WTC11 (cell line): ENCODE results near the gene ACOX3. TPM values are rescaled to one million over a fixed set of nuclear protein-coding genes. Genes with fewer than 3 reads are reported as not detected.

Experiments
- ATAC-seq: fragments of 200-7000 bp; cut with Tn5 transposase; 2 replicates; pipeline ENCODE4 v1.10.0; 2021; ENCODE audit warnings: mild to moderate bottlenecking, moderate library complexity
- CTCF ChIA-PET: fragments of 300-600 bp; sonication (Branson Sonifier 250); formaldehyde crosslinking; loops from one replicate; lab custom pipeline; 2021; ENCODE audit warnings: antibody characterized with exemption; lab: Charles Lee
- POLR2A ChIA-PET: fragments of 350-600 bp; sonication (Branson Sonifier 250); formaldehyde crosslinking; loops from one replicate; lab custom pipeline; 2021; ENCODE audit warnings: antibody characterized with exemption; lab: Charles Lee
- DNase-seq: peaks from one replicate; pipeline ENCODE4 v3.0.0; 2021; ENCODE audit warnings: low spot score
- H3K27ac Mint-ChIP-seq: 2 replicates; pipeline ENCODE4 v1.8.0; 2021; ENCODE audit warnings: mixed read lengths
- H3K27me3 Mint-ChIP-seq: 2 replicates; pipeline ENCODE4 v1.8.0; 2021; ENCODE audit warnings: low read depth, mild to moderate bottlenecking, moderate library complexity, mixed read lengths
- H3K36me3 Mint-ChIP-seq: 2 replicates; pipeline ENCODE4 v1.8.0; 2021; ENCODE audit warnings: mixed read lengths
- H3K4me1 Mint-ChIP-seq: 2 replicates; pipeline ENCODE4 v1.8.0; 2022; ENCODE audit warnings: mixed read lengths
- H3K4me3 Mint-ChIP-seq: 2 replicates; pipeline ENCODE4 v1.8.0; 2021; ENCODE audit warnings: mild to moderate bottlenecking, moderate library complexity, mixed read lengths
- H3K9me3 Mint-ChIP-seq: 2 replicates; pipeline ENCODE4 v1.8.0; 2021; ENCODE audit warnings: mixed read lengths
- CREM ChIP-seq: sonication (generic); formaldehyde crosslinking; IDR thresholded peaks from 2 replicates; pipeline ENCODE4 v1.8.1; 2022; ENCODE audit warnings: mild to moderate bottlenecking, missing genetic modification reagents, moderate library complexity
- FOXK1 ChIP-seq: sonication (generic); formaldehyde crosslinking; IDR thresholded peaks from 2 replicates; pipeline ENCODE4 v1.8.0; 2022; ENCODE audit warnings: mild to moderate bottlenecking, moderate library complexity, missing genetic modification reagents
- JUN ChIP-seq: sonication (generic); formaldehyde crosslinking; IDR thresholded peaks from 2 replicates; pipeline ENCODE4 v1.8.0; 2023; ENCODE audit warnings: mild to moderate bottlenecking, missing genetic modification reagents
- MYBL2 ChIP-seq: sonication (generic); formaldehyde crosslinking; IDR thresholded peaks from 2 replicates; pipeline ENCODE4 v1.8.1; 2023; ENCODE audit warnings: mild to moderate bottlenecking, moderate library complexity, missing genetic modification reagents
- ZBTB21 ChIP-seq: sonication (generic); formaldehyde crosslinking; IDR thresholded peaks from 2 replicates; pipeline ENCODE4 v1.8.1; 2023; ENCODE audit warnings: mild to moderate bottlenecking, missing genetic modification reagents, borderline replicate concordance
- ZNF232 ChIP-seq: sonication (generic); formaldehyde crosslinking; IDR thresholded peaks from 2 replicates; pipeline ENCODE4 v1.8.0; 2022; ENCODE audit warnings: mild to moderate bottlenecking, missing genetic modification reagents
- ZNF317 ChIP-seq: sonication (generic); formaldehyde crosslinking; IDR thresholded peaks from 2 replicates; pipeline ENCODE4 v1.8.1; 2023; ENCODE audit warnings: low read depth, mild to moderate bottlenecking, moderate library complexity, missing genetic modification reagents, borderline replicate concordance
- ZNF532 ChIP-seq: fragments of 250-450 bp; sonication (Bioruptor Pico); IDR thresholded peaks from 2 replicates; pipeline ENCODE4 v1.9.0; 2021; ENCODE audit warnings: mild to moderate bottlenecking, borderline replicate concordance
- total RNA-seq: library from RNA; stranded (reverse); gene quantifications from 3 replicates; pipeline ENCODE4 v1.2.3, GENCODE V29; 2021
- TF ChIP-seq, protein P1 (sequence below): sonication (generic); formaldehyde crosslinking; IDR thresholded peaks from 2 replicates; pipeline ENCODE4 v1.8.0; 2023; ENCODE audit warnings: missing genetic modification reagents, mild to moderate bottlenecking, borderline replicate concordance
- TF ChIP-seq, protein P2 (sequence below): sonication (generic); formaldehyde crosslinking; IDR thresholded peaks from 2 replicates; pipeline ENCODE4 v1.8.0; 2023; ENCODE audit warnings: mild to moderate bottlenecking, missing genetic modification reagents
- TF ChIP-seq, protein P3 (sequence below): sonication (generic); formaldehyde crosslinking; conservative IDR thresholded peaks from 2 replicates; pipeline ENCODE4 v1.8.1; 2023; ENCODE audit warnings: mild to moderate bottlenecking, low read depth, missing genetic modification reagents, moderate library complexity

The ACOX3 gene
- total RNA-seq, 1 experiment from 2014 or later, result 10.7 TPM

DNA sequence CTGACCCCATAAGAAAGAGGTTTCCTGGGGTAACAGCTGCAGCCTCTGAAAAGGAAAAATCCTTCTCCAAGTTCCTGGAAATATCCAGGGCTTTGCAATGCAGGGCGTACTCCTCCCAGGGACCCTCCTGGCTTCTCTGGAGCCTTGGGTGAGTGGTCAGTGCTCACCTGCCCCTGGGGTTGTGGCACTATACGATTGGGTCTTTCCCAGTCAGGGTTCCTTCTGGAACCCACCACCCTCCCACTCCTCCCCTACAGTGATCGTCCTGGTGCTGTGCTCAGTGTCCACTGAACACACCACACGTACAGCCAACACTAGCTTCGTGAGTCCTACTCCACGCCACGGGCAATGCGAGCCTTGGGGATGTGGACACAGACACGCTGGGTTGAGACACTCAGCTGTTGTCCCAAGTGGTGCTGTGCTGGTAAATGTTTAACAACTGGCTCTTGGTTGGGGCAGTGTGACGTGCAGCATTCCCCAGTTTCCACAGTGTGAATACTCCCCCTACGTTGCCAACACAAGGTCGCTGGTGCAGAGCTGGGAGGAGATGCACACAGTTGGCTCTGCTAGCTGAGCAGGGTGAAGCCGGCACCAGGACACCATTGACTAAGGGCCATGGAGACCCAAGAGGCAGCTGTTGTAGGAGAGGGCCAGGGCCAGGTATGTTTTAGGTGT, 105.6 kb downstream of the ACOX3 start (continued):
- TF ChIP-seq, protein P1, sequence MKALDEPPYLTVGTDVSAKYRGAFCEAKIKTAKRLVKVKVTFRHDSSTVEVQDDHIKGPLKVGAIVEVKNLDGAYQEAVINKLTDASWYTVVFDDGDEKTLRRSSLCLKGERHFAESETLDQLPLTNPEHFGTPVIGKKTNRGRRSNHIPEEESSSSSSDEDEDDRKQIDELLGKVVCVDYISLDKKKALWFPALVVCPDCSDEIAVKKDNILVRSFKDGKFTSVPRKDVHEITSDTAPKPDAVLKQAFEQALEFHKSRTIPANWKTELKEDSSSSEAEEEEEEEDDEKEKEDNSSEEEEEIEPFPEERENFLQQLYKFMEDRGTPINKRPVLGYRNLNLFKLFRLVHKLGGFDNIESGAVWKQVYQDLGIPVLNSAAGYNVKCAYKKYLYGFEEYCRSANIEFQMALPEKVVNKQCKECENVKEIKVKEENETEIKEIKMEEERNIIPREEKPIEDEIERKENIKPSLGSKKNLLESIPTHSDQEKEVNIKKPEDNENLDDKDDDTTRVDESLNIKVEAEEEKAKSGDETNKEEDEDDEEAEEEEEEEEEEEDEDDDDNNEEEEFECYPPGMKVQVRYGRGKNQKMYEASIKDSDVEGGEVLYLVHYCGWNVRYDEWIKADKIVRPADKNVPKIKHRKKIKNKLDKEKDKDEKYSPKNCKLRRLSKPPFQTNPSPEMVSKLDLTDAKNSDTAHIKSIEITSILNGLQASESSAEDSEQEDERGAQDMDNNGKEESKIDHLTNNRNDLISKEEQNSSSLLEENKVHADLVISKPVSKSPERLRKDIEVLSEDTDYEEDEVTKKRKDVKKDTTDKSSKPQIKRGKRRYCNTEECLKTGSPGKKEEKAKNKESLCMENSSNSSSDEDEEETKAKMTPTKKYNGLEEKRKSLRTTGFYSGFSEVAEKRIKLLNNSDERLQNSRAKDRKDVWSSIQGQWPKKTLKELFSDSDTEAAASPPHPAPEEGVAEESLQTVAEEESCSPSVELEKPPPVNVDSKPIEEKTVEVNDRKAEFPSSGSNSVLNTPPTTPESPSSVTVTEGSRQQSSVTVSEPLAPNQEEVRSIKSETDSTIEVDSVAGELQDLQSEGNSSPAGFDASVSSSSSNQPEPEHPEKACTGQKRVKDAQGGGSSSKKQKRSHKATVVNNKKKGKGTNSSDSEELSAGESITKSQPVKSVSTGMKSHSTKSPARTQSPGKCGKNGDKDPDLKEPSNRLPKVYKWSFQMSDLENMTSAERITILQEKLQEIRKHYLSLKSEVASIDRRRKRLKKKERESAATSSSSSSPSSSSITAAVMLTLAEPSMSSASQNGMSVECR (CRISPR knock-in tag), result no peak

- DNase-seq (no peak), ATAC-seq (no peak)
- H3K4me3 Mint-ChIP-seq, result no peak overlapping the region
- TF ChIP-seq ZBTB21 (CRISPR knock-in tag) (no peak), FOXK1 (CRISPR knock-in tag) (no peak), ZNF232 (CRISPR knock-in tag) (no peak), ZNF532 (CRISPR knock-in tag) (no peak), CREM (CRISPR knock-in tag) (no peak), JUN (CRISPR knock-in tag) (no peak), ZNF317 (CRISPR knock-in tag) (no peak), MYBL2 (CRISPR knock-in tag) (no peak)
- TF ChIP-seq, protein P2, sequence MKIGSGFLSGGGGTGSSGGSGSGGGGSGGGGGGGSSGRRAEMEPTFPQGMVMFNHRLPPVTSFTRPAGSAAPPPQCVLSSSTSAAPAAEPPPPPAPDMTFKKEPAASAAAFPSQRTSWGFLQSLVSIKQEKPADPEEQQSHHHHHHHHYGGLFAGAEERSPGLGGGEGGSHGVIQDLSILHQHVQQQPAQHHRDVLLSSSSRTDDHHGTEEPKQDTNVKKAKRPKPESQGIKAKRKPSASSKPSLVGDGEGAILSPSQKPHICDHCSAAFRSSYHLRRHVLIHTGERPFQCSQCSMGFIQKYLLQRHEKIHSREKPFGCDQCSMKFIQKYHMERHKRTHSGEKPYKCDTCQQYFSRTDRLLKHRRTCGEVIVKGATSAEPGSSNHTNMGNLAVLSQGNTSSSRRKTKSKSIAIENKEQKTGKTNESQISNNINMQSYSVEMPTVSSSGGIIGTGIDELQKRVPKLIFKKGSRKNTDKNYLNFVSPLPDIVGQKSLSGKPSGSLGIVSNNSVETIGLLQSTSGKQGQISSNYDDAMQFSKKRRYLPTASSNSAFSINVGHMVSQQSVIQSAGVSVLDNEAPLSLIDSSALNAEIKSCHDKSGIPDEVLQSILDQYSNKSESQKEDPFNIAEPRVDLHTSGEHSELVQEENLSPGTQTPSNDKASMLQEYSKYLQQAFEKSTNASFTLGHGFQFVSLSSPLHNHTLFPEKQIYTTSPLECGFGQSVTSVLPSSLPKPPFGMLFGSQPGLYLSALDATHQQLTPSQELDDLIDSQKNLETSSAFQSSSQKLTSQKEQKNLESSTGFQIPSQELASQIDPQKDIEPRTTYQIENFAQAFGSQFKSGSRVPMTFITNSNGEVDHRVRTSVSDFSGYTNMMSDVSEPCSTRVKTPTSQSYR (CRISPR knock-in tag), result no peak
- TF ChIP-seq, protein P3, sequence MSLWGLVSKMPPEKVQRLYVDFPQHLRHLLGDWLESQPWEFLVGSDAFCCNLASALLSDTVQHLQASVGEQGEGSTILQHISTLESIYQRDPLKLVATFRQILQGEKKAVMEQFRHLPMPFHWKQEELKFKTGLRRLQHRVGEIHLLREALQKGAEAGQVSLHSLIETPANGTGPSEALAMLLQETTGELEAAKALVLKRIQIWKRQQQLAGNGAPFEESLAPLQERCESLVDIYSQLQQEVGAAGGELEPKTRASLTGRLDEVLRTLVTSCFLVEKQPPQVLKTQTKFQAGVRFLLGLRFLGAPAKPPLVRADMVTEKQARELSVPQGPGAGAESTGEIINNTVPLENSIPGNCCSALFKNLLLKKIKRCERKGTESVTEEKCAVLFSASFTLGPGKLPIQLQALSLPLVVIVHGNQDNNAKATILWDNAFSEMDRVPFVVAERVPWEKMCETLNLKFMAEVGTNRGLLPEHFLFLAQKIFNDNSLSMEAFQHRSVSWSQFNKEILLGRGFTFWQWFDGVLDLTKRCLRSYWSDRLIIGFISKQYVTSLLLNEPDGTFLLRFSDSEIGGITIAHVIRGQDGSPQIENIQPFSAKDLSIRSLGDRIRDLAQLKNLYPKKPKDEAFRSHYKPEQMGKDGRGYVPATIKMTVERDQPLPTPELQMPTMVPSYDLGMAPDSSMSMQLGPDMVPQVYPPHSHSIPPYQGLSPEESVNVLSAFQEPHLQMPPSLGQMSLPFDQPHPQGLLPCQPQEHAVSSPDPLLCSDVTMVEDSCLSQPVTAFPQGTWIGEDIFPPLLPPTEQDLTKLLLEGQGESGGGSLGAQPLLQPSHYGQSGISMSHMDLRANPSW (CRISPR knock-in tag), result no peak
- TF ChIP-seq, all 79 proteins: peak for 0
- ChIA-PET POLR2A (no interaction called here), CTCF (interaction anchor here (0.9 to 1.0 kb wide), 2 partner anchors 14 to 69 kb away, joined by 3 to 4 read pairs; no protein-coding TSS in a partner anchor)
- no peaks in the 10 kb centered on the region for H3K4me1 Mint-ChIP-seq
- no peaks in the 10 kb centered on the region for H3K27me3 Mint-ChIP-seq
- peaks cover 31% of the 10 kb centered on the region for H3K9me3 Mint-ChIP-seq
- H3K27ac Mint-ChIP-seq, result no peak overlapping the region
- H3K36me3 Mint-ChIP-seq, result peaks cover 5% of the 10 kb centered on the region
Observed at GRCh38 chr4:8333726-8334460, 106.6 kb downstream of the ACOX3 start.
